ENCODE results near the gene CEP131.

GRCh38 chr17:81264640-81265039 lies 41.9 kb upstream of the CEP131 start:
- TF ChIP-seq, protein P1, sequence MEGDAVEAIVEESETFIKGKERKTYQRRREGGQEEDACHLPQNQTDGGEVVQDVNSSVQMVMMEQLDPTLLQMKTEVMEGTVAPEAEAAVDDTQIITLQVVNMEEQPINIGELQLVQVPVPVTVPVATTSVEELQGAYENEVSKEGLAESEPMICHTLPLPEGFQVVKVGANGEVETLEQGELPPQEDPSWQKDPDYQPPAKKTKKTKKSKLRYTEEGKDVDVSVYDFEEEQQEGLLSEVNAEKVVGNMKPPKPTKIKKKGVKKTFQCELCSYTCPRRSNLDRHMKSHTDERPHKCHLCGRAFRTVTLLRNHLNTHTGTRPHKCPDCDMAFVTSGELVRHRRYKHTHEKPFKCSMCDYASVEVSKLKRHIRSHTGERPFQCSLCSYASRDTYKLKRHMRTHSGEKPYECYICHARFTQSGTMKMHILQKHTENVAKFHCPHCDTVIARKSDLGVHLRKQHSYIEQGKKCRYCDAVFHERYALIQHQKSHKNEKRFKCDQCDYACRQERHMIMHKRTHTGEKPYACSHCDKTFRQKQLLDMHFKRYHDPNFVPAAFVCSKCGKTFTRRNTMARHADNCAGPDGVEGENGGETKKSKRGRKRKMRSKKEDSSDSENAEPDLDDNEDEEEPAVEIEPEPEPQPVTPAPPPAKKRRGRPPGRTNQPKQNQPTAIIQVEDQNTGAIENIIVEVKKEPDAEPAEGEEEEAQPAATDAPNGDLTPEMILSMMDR (IDR thresholded peaks at IDR 0.05), result no peak
- TF ChIP-seq POLR2A (IDR thresholded peaks at IDR 0.05), result no peak
- TF ChIP-seq EP300 (IDR thresholded peaks at IDR 0.05), result no peak

All from tibial nerve (tissue), 4 donors.